GM21529 (cell line): ENCODE data around the gene KLHL1.
A peak's percentile ranks its signal among the peaks of the same experiment; 100 is the strongest.

Experiments
- ATAC-seq: cut with Tn5 transposase; IDR thresholded peaks from one replicate; pipeline ENCODE4 v1.9.1; 2021; ENCODE audit not compliant: unreplicated experiment

KLHL1 gene

GRCh38 chr13:69882451-69882850 is 225.8 kb downstream of the KLHL1 start:
- ATAC-seq, result no peak

- no peak for ATAC-seq
These were observed 228.3 kb downstream of the KLHL1 start for GRCh38 chr13:69879936-69880335.

GRCh38 chr13:69872321-69873047 is 235.8 kb downstream of the KLHL1 start:
- ATAC-seq, result no peak

- ATAC-seq, result no peak
These were observed 241.7 kb downstream of the KLHL1 start for GRCh38 chr13:69866555-69866954.

- peak; percentile 92 for ATAC-seq
These were observed 250.9 kb downstream of the KLHL1 start for GRCh38 chr13:69857183-69857821.

- ATAC-seq, result no peak
These were observed 251.9 kb downstream of the KLHL1 start for GRCh38 chr13:69856331-69856730.

GRCh38 chr13:69828527-69828926 is 279.7 kb downstream of the KLHL1 start:
- no peak for ATAC-seq

- ATAC-seq, result no peak
These were observed 288.1 kb downstream of the KLHL1 start for GRCh38 chr13:69820180-69820579.

GRCh38 chr13:69817333-69817869 is 290.9 kb downstream of the KLHL1 start:
- no peak for ATAC-seq

GRCh38 chr13:69809152-69809551 is 299.1 kb downstream of the KLHL1 start:
- ATAC-seq, result no peak

- ATAC-seq, result no peak
These were observed 312.0 kb downstream of the KLHL1 start for GRCh38 chr13:69796256-69796655.

GRCh38 chr13:69793783-69794453 is 314.3 kb downstream of the KLHL1 start:
- ATAC-seq, result no peak

GRCh38 chr13:69776937-69777336 is 331.3 kb downstream of the KLHL1 start:
- no peak for ATAC-seq

GRCh38 chr13:69769608-69770007 is 338.6 kb downstream of the KLHL1 start:
- no peak for ATAC-seq

GRCh38 chr13:69761581-69761980 is 346.7 kb downstream of the KLHL1 start:
- no peak for ATAC-seq

GRCh38 chr13:69755101-69755500 is 353.2 kb downstream of the KLHL1 start:
- ATAC-seq, result no peak

- ATAC-seq, result no peak
These were observed 357.0 kb downstream of the KLHL1 start for GRCh38 chr13:69751259-69751658.

GRCh38 chr13:69737129-69737935 is 370.9 kb downstream of the KLHL1 start:
- ATAC-seq, result no peak

- no peak for ATAC-seq
These were observed 386.6 kb downstream of the KLHL1 start for GRCh38 chr13:69721631-69722030.

- ATAC-seq, result no peak
These were observed 387.8 kb downstream of the KLHL1 start for GRCh38 chr13:69720278-69720983.
